HEK293 (cell line): ENCODE data around the gene EIF4G1.

Experiments used
- CTCF ChIA-PET: fragments of 350-600 bp; formaldehyde crosslinking; extraction: SDS; loops from one replicate; lab custom pipeline; 2021; ENCODE audit warnings: antibody characterized with exemption; lab: Yijun Ruan, JAX
- POLR2A ChIA-PET: fragments of 300-600 bp; formaldehyde crosslinking; extraction: SDS; loops from one replicate; lab custom pipeline; 2020; ENCODE audit warnings: antibody characterized with exemption, inconsistent platforms; lab: Yijun Ruan, JAX
- H3K27ac ChIP-seq: fragments of 200-500 bp; sonication (Bioruptor generic); 2 replicates; pipeline ENCODE4 v1.5.1; 2014; ENCODE audit warnings: low read depth, low read length, control low read depth, inconsistent platforms; ENCODE audit errors: extremely low read depth
- H3K36me3 ChIP-seq, 2 experiments: fragments of 200-500 bp in 1 of 2; sonication (Bioruptor generic) in 1 of 2; 1 replicate in 1 of 2; 2 replicates in 1 of 2; pipeline ENCODE4 v1.5.1; 2014 to 2017; ENCODE audit warnings: inconsistent platforms in 2 of 2, low read length in 2 of 2; ENCODE audit not compliant: control insufficient read depth in 2 of 2, insufficient read depth in 1 of 2
- H3K4me1 ChIP-seq: fragments of 200-500 bp; sonication (Bioruptor generic); 2 replicates; pipeline ENCODE4 v1.5.1; 2014; ENCODE audit warnings: mild to moderate bottlenecking, low read length, inconsistent platforms; ENCODE audit not compliant: control insufficient read depth, insufficient read depth
- H3K4me3 ChIP-seq: 2 replicates; pipeline ENCODE4 v1.5.1; 2011; ENCODE audit warnings: low read depth, mild to moderate bottlenecking, control low read depth, low read length, moderate library complexity
- H3K9me3 ChIP-seq: fragments of 200-500 bp; sonication (Bioruptor generic); 2 replicates; pipeline ENCODE4 v1.5.1; 2014; ENCODE audit warnings: low read depth, low read length, inconsistent platforms; ENCODE audit not compliant: control insufficient read depth, insufficient read depth
- FEZF1 ChIP-seq: fragments of 450-650 bp; formaldehyde crosslinking; IDR thresholded peaks from 2 replicates; pipeline ENCODE4 v1.5.1; 2016; ENCODE audit warnings: missing biosample characterization, missing genetic modification characterization
- KLF16 ChIP-seq: fragments of 450-650 bp; formaldehyde crosslinking; IDR thresholded peaks from 2 replicates; pipeline ENCODE4 v1.5.1; 2017; ENCODE audit warnings: missing biosample characterization, missing genetic modification characterization
- ZBTB8A ChIP-seq: fragments of 450-650 bp; formaldehyde crosslinking; IDR thresholded peaks from 2 replicates; pipeline ENCODE4 v1.5.1; 2016; ENCODE audit warnings: missing biosample characterization, missing genetic modification characterization
- ZNF112 ChIP-seq: fragments of 450-650 bp; formaldehyde crosslinking; IDR thresholded peaks from 2 replicates; pipeline ENCODE4 v1.5.0; 2017; ENCODE audit warnings: missing biosample characterization, missing genetic modification characterization
- ZNF121 ChIP-seq: fragments of 450-650 bp; formaldehyde crosslinking; IDR thresholded peaks from 2 replicates; pipeline ENCODE4 v1.5.1; 2016; ENCODE audit warnings: missing biosample characterization, missing genetic modification characterization
- ZNF133 ChIP-seq: fragments of 450-650 bp; formaldehyde crosslinking; IDR thresholded peaks from 2 replicates; pipeline ENCODE4 v1.5.1; 2016; ENCODE audit warnings: missing biosample characterization, missing genetic modification characterization
- ZNF174 ChIP-seq: fragments of 450-650 bp; formaldehyde crosslinking; IDR thresholded peaks from 2 replicates; pipeline ENCODE4 v1.5.0; 2017; ENCODE audit warnings: missing biosample characterization, mild to moderate bottlenecking, missing genetic modification characterization
- ZNF239 ChIP-seq: fragments of 450-650 bp; formaldehyde crosslinking; IDR thresholded peaks from 2 replicates; pipeline ENCODE4 v1.5.1; 2016; ENCODE audit warnings: missing biosample characterization, missing genetic modification characterization
- ZNF366 ChIP-seq: fragments of 450-650 bp; formaldehyde crosslinking; conservative IDR thresholded peaks from 2 replicates; pipeline ENCODE4 v1.5.1; 2016; ENCODE audit warnings: missing biosample characterization, missing genetic modification characterization
- ZNF37A ChIP-seq: fragments of 450-650 bp; IDR thresholded peaks from 2 replicates; pipeline ENCODE4 v1.5.1; 2018; ENCODE audit warnings: missing biosample characterization, missing genetic modification characterization
- ZNF549 ChIP-seq: fragments of 450-650 bp; IDR thresholded peaks from 2 replicates; pipeline ENCODE4 v1.5.1; 2018; ENCODE audit warnings: missing biosample characterization, missing genetic modification characterization, mild to moderate bottlenecking, inconsistent platforms, moderate library complexity
- TF ChIP-seq, protein P1 (sequence below): fragments of 450-650 bp; formaldehyde crosslinking; IDR thresholded peaks from 2 replicates; pipeline ENCODE4 v1.5.1; 2016; ENCODE audit warnings: missing biosample characterization, missing genetic modification characterization, low read depth
- TF ChIP-seq, protein P2 (sequence below): fragments of 450-650 bp; formaldehyde crosslinking; IDR thresholded peaks from 2 replicates; pipeline ENCODE4 v1.5.1; 2016; ENCODE audit warnings: missing biosample characterization, missing genetic modification characterization
- TF ChIP-seq, protein P3 (sequence below): fragments of 450-650 bp; formaldehyde crosslinking; IDR thresholded peaks from 2 replicates; pipeline ENCODE4 v1.5.0; 2017; ENCODE audit warnings: missing biosample characterization, missing genetic modification characterization, borderline replicate concordance

Gene EIF4G1

DNA sequence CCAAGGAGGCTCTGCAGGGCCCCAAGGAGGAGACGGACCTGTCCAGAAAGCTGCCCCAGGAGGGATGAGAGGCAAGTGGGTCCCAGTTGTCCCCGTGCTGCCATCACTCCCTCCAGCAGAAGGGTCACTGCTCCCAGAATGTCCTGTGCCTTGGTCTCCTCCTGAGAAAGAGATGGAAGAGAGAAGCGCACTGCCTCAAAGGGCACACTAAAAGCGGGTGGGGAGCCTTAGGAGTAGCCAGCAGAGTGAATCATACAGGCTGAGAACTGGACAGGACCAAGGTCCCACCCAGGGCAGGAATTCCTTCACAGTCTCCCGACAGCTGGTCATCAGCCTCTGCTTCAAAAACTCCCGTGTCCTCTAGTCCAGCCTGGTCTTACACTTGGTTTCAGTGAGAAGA is 59.0 kb downstream of the EIF4G1 start (continued):
- TF ChIP-seq, protein P1, sequence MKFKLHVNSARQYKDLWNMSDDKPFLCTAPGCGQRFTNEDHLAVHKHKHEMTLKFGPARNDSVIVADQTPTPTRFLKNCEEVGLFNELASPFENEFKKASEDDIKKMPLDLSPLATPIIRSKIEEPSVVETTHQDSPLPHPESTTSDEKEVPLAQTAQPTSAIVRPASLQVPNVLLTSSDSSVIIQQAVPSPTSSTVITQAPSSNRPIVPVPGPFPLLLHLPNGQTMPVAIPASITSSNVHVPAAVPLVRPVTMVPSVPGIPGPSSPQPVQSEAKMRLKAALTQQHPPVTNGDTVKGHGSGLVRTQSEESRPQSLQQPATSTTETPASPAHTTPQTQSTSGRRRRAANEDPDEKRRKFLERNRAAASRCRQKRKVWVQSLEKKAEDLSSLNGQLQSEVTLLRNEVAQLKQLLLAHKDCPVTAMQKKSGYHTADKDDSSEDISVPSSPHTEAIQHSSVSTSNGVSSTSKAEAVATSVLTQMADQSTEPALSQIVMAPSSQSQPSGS (tag by site-specific recombination) = no peak
- TF ChIP-seq ZNF121 (tag by site-specific recombination) = no peak
- no peak for TF ChIP-seq ZBTB8A (tag by site-specific recombination)
- TF ChIP-seq ZNF112 = no peak
- TF ChIP-seq ZNF366 (tag by site-specific recombination) = no peak
- TF ChIP-seq, all 188 proteins: peak for 0

- H3K4me1 ChIP-seq = no peaks in the 10 kb centered on the region
- no peak for TF ChIP-seq ZNF174 (tag by site-specific recombination)
- TF ChIP-seq, protein P2, sequence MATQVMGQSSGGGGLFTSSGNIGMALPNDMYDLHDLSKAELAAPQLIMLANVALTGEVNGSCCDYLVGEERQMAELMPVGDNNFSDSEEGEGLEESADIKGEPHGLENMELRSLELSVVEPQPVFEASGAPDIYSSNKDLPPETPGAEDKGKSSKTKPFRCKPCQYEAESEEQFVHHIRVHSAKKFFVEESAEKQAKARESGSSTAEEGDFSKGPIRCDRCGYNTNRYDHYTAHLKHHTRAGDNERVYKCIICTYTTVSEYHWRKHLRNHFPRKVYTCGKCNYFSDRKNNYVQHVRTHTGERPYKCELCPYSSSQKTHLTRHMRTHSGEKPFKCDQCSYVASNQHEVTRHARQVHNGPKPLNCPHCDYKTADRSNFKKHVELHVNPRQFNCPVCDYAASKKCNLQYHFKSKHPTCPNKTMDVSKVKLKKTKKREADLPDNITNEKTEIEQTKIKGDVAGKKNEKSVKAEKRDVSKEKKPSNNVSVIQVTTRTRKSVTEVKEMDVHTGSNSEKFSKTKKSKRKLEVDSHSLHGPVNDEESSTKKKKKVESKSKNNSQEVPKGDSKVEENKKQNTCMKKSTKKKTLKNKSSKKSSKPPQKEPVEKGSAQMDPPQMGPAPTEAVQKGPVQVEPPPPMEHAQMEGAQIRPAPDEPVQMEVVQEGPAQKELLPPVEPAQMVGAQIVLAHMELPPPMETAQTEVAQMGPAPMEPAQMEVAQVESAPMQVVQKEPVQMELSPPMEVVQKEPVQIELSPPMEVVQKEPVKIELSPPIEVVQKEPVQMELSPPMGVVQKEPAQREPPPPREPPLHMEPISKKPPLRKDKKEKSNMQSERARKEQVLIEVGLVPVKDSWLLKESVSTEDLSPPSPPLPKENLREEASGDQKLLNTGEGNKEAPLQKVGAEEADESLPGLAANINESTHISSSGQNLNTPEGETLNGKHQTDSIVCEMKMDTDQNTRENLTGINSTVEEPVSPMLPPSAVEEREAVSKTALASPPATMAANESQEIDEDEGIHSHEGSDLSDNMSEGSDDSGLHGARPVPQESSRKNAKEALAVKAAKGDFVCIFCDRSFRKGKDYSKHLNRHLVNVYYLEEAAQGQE (tag by site-specific recombination) = peak; percentile 40; the same call in 1 of the 2 replicates
- H3K36me3 ChIP-seq = no peaks in the 10 kb centered on the region
- H3K27ac ChIP-seq = no peak overlapping the region
- H3K9me3 ChIP-seq = no peaks in the 10 kb centered on the region
- H3K4me3 ChIP-seq = no peak overlapping the region
- CTCF ChIA-PET = interaction anchor here (1.3 to 6.5 kb wide), 2 partner anchors 93 to 166 kb away, joined by 3 to 184 read pairs; no protein-coding TSS in a partner anchor
- POLR2A ChIA-PET = no interaction called here
Measured at GRCh38 chr3:184375747-184376461, 61.5 kb downstream of the EIF4G1 start.

GRCh38 chr3:184377374-184377773 is 63.0 kb downstream of the EIF4G1 start:
- ChIA-PET CTCF (interaction anchor here (0.5 kb wide), 1 partner anchor 93 kb away, joined by 3 read pairs; no protein-coding TSS in a partner anchor), POLR2A (interaction anchor here (0.6 kb wide), 1 partner anchor 209 kb away, joined by 3 read pairs; no protein-coding TSS in a partner anchor)
- Histone ChIP-seq H3K4me3 (no peak overlapping the region), H3K9me3 (no peaks in the 10 kb centered on the region), H3K4me1 (no peaks in the 10 kb centered on the region), H3K36me3 (no peaks in the 10 kb centered on the region), H3K27ac (no peak overlapping the region)
- no peak for TF ChIP-seq FEZF1 (tag by site-specific recombination)
- TF ChIP-seq KLF16 = no peak
- TF ChIP-seq ZNF239 (tag by site-specific recombination) = no peak
- TF ChIP-seq ZNF549 = no peak
- TF ChIP-seq, protein P3, sequence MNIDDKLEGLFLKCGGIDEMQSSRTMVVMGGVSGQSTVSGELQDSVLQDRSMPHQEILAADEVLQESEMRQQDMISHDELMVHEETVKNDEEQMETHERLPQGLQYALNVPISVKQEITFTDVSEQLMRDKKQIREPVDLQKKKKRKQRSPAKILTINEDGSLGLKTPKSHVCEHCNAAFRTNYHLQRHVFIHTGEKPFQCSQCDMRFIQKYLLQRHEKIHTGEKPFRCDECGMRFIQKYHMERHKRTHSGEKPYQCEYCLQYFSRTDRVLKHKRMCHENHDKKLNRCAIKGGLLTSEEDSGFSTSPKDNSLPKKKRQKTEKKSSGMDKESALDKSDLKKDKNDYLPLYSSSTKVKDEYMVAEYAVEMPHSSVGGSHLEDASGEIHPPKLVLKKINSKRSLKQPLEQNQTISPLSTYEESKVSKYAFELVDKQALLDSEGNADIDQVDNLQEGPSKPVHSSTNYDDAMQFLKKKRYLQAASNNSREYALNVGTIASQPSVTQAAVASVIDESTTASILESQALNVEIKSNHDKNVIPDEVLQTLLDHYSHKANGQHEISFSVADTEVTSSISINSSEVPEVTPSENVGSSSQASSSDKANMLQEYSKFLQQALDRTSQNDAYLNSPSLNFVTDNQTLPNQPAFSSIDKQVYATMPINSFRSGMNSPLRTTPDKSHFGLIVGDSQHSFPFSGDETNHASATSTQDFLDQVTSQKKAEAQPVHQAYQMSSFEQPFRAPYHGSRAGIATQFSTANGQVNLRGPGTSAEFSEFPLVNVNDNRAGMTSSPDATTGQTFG (tag by site-specific recombination) = no peak
- TF ChIP-seq ZNF133 (tag by site-specific recombination) = no peak
- TF ChIP-seq ZNF37A (tag by site-specific recombination) = no peak
